ENCODE measurements around the gene NT5DC4.

Gene NT5DC4

DNA sequence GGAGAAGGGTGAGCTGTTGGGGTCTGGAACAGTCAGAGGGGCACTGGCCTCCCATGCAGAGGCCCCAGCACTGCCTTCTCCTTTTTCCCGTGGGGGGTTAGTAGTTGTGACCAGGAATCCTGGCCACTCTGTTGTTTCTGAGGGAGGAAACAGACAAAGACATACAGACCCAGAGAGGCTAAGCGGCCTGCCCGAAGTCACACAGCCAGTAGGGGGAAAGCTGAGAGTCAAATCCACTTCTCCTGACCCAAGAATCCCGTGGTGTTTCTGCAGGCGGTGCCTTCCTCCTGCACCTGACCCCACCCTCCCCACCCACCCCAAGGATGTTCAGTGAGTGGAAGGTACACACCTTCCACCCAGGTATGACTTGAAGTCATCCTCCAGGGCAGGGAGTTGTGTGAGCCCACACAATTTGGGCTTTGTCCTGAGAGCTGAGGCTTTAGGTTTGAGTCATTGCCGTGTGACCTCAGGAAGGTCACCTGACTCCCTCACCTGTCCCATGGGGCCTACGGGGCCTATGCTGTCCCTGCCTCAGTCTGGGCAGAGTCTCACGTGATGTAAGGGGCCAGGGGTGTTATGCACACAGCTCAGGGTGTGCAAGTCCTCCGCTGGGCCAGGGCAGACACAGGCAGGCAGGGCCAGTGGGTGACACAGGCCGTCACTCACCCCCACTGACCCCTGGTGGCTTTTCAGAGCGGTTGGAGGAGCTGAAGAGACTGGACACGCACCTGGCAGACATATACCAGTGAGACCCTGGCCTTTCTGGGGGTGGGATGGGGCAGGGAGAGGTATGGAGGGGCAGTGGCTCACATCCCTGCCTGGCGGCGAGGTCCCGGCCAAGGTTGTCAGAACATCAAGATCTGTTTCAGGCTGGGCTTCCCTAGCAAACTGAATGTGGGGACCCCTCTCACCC, 5.0 kb downstream of the NT5DC4 start:
- TF ChIP-seq, protein P1, sequence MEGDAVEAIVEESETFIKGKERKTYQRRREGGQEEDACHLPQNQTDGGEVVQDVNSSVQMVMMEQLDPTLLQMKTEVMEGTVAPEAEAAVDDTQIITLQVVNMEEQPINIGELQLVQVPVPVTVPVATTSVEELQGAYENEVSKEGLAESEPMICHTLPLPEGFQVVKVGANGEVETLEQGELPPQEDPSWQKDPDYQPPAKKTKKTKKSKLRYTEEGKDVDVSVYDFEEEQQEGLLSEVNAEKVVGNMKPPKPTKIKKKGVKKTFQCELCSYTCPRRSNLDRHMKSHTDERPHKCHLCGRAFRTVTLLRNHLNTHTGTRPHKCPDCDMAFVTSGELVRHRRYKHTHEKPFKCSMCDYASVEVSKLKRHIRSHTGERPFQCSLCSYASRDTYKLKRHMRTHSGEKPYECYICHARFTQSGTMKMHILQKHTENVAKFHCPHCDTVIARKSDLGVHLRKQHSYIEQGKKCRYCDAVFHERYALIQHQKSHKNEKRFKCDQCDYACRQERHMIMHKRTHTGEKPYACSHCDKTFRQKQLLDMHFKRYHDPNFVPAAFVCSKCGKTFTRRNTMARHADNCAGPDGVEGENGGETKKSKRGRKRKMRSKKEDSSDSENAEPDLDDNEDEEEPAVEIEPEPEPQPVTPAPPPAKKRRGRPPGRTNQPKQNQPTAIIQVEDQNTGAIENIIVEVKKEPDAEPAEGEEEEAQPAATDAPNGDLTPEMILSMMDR (conservative IDR thresholded peaks at IDR 0.05): no peak
- H3K27ac ChIP-seq: no peak overlapping the region

DNA sequence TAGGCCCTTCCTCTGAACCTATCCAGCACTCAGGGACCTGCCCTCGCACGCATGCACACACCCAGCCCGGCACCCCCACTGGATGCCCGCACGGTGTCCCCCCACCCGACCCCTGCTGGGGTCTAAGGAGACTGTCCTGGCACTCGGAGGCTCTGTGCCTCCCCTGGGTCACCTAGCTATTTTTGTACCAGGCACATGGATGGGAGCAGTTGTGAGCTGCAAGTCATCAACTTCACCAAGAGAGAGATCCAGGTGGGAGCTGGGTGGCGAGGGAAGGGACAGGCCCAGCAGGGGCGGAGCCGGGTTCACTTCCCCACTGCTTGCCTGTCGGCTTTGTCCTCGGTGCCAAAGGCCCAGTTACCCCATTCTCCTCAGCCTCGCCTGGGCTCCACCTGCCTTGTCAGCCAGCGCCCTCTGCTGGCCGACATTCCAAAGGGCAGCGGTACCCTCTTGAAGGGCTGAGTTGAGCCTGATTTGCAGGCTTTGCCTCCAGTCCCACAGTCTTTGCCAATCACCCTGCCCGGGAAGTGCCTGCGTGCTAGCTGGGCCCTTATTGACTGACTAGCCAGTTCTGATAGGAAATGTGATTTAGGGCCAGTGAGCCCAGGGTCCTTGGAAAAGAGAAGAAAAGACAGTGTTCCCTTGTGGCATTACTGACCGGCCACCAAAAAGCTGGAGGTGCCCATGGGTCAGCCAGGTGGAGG, 5.8 kb downstream of the NT5DC4 start:
- peak overlapping the region; percentile 25; the same call in 1 of the 2 replicates for H3K27ac ChIP-seq
- TF ChIP-seq, protein P1 (conservative IDR thresholded peaks at IDR 0.05): peak; percentile 97

DNA sequence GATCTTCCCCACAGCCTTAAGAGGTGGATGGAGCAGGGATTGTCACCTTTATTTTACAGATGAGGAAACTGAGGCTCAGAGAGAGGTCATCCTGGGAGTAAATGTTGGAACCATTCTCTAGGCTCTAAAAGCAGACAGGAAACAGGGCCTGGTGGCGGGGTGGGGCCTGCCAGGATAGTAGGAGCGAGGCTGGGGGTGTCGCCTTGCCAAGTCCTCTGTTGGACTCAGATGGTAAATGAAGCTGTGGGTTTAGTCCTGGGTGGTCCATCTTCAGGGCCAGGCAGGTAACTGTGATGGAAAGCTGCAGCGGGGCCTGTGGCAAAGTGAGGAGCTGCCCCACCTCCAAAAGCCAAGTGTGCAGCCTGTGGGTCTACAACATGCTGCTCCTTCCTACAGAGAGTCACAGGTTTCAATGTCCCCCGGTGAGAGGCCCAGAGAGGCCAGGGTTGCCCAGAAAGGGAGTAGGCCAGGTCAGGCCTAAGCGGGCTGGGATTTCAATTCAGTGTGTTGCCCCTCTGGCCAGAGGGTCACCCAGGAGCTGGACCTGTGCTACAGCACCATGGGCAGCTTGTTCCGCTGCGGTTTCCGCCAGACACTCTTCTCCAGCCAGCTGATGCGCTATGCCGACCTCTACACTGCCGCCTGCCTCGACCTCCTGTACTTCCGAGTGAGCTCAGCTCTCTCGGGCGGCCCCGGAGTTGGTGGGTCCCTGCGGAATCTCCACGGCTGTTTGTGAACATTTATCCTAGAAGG, 6.6 kb downstream of the NT5DC4 start:
- H3K27ac ChIP-seq: peak overlapping the region; percentile 25; the same call in 1 of the 2 replicates
- TF ChIP-seq, protein P1 (conservative IDR thresholded peaks at IDR 0.05): no peak

DNA sequence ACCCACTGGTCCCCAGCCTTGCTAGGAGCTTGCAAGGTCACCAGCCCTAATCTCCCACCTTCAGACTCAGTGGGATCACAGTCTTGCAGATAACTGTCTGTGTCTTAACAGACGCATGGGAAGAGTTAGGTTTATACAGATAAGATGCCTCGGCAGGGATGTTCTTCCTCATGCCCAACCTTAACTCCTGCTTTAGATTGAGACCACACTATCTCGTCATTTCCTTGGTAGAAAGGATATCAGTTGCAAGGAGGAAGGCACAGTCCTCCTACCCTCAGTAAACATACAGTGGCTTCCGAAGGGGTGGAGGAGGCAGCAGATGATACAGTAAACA, 7.2 kb downstream of the NT5DC4 start:
- H3K27ac ChIP-seq: no peak overlapping the region
- TF ChIP-seq, protein P1 (conservative IDR thresholded peaks at IDR 0.05): no peak

DNA sequence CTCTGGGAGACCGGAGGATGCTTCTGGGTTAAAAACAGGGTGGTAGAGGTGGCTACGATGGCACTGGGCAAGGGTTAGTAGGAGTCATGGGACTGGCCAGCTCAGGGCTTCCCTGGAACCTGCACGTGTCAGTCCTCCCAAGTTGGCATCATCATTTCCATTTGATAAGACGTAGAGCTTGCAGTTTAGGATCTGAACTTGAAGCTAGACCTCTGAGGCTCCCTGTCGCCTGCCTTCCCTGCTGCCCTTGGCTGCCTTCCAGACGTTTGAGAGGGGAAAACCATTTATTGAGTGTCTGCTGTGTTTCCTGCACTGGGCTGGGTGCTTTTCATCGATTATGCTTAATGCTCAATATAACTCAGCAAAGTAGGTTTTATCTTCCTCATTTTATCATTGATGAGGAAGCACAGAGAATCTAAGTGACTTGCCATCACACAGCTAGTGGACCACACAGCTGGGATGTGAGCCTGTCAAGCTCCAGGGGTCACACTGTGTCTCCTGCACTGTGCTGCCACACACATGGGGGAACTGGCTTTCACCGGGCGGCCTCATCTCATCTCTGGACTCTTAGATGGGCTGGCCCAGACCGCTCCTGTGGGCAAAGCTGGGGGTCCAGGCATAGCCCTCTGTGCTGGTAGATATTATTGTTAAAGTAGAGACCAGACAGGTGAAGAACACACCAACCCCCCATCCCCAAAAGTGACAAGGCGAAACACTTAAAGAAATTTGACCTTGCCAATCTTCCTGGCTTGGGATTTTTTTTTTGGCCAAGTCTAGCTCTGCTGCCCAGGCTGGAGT, 7.8 kb downstream of the NT5DC4 start:
- no peak overlapping the region for H3K27ac ChIP-seq
- TF ChIP-seq, protein P1 (conservative IDR thresholded peaks at IDR 0.05): no peak

DNA sequence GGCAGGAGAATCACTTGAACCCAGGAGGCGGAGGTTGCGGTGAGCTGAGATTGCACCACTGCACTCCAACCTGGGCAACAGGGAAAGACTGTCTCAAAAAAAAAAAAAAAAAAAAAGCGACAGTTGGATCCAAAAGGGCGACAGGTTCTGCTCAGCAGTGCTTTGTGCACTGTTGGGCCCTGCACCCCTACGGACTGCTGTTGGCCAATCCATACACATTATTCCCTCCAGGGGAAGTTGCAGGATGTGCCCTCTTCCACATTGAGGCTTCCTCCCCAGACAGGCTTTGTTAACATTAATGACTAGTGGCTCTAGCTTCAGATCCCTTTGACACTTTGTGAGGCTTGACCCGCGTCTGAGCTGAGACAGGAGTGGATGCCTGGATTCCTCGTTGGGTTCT, 9.4 kb downstream of the NT5DC4 start:
- TF ChIP-seq, protein P1 (conservative IDR thresholded peaks at IDR 0.05): no peak
- H3K27ac ChIP-seq: no peak overlapping the region

Data from VCaP (cell line).